ENCODE measurements around the gene PRR20G.

GRCh38 chr3:127286571-127287140 is 1.2 kb downstream of the PRR20G start:
- TF ChIP-seq, protein P1, sequence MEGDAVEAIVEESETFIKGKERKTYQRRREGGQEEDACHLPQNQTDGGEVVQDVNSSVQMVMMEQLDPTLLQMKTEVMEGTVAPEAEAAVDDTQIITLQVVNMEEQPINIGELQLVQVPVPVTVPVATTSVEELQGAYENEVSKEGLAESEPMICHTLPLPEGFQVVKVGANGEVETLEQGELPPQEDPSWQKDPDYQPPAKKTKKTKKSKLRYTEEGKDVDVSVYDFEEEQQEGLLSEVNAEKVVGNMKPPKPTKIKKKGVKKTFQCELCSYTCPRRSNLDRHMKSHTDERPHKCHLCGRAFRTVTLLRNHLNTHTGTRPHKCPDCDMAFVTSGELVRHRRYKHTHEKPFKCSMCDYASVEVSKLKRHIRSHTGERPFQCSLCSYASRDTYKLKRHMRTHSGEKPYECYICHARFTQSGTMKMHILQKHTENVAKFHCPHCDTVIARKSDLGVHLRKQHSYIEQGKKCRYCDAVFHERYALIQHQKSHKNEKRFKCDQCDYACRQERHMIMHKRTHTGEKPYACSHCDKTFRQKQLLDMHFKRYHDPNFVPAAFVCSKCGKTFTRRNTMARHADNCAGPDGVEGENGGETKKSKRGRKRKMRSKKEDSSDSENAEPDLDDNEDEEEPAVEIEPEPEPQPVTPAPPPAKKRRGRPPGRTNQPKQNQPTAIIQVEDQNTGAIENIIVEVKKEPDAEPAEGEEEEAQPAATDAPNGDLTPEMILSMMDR (IDR thresholded peaks at IDR 0.05) = no peak
- TF ChIP-seq RAD21 (conservative IDR thresholded peaks at IDR 0.05 in 1 of 2, IDR thresholded peaks at IDR 0.05 in 1 of 2) (no peak), ELK1 (IDR thresholded peaks at IDR 0.05; ENCODE audit: low read depth, low read length) (no peak), BHLHE40 (IDR thresholded peaks at IDR 0.05; ENCODE audit: low read depth, low read length) (no peak), NR3C1 (IDR thresholded peaks at IDR 0.05) (no peak), ATOH8 (CRISPR knock-in tag; IDR thresholded peaks at IDR 0.05; ENCODE audit: low read depth) (no peak), POLR2A (IDR thresholded peaks at IDR 0.05; ENCODE audit: low read length) (no peak), JUN (IDR thresholded peaks at IDR 0.05) (no peak), EP300 (IDR thresholded peaks at IDR 0.05) (no peak)

All from A549 (cell line).